HL-60/S4 (cell line): ENCODE data around the gene ARL11.
"Not testable (repeated sequence)": the region's sequence is repeated elsewhere in the genome, so short reads cannot be mapped to it uniquely, and the experiment has no call there.

Experiments
- in situ Hi-C: fragments of 300-500 bp; cut with MboI; formaldehyde crosslinking; loops from 2 replicates; pipeline ENCODE4 v1.14.3; 2022; ENCODE audit warnings: low sequenced_read_pairs

Gene ARL11

DNA sequence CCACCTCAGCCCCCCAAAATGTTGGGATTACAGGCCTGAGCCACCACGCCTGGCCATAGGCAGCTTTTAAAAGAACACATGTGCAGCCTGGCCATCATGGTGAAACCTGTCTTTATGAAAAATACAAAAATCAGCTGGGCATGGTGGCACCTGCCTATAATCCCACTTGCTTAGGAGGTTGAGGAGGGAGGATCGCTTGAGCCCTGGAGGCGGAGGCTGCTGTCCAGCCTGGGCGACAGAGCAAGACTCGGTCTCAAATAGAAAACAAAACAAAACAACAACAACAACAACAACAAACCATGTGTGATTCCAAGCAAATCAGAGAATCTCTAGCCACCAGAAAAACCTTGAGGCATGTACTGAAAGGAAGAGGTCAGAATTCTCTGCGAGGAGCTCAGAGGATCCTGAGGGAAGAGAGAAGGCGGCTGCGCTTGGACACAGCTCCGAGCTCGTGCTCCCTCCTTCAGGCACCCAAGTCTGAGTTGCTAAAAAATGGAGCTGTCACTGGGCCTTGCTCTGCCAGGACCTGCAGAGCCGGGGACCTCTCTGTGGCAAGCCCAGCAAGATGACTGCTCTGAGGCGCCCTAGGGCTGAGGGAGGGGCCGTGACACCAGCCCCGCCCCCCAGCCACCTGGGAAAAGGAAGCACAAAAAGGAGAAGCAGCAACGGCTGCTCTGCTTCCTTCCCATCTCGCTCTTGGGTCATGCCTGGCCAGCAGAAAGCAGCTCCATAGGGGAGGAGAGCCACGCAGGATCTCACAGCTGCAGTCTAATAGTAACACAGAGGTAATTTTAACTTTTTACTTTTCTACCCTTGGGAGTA is at the start of gene ARL11:
Gene ARL11 (plus strand): TSS at position 677 of the 822 bp plus-strand sequence. CDS start 1,941 bp downstream, outside the sequence.
- in situ Hi-C loops = no loop called here

DNA sequence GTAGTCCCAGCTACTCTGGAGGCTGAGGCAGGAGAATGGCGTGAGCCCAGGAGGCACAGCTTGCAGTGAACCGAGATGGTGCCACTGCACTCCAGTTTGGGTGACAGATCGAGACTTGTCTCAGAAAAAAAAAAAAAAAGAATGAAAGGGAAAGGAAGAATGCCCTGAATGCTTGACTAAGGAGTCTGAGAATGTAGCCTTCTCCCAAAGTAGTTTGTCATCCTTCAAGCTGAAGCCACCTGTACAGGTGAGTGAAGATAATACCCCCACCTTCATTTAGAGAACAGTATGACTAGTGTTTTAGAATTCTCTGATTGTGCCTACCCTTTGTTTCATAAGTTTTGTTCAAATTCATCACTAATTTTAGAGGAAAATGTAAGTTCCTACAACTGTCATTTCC is 48.8 kb upstream of the ARL11 start:
- in situ Hi-C loops = no loop called here

DNA sequence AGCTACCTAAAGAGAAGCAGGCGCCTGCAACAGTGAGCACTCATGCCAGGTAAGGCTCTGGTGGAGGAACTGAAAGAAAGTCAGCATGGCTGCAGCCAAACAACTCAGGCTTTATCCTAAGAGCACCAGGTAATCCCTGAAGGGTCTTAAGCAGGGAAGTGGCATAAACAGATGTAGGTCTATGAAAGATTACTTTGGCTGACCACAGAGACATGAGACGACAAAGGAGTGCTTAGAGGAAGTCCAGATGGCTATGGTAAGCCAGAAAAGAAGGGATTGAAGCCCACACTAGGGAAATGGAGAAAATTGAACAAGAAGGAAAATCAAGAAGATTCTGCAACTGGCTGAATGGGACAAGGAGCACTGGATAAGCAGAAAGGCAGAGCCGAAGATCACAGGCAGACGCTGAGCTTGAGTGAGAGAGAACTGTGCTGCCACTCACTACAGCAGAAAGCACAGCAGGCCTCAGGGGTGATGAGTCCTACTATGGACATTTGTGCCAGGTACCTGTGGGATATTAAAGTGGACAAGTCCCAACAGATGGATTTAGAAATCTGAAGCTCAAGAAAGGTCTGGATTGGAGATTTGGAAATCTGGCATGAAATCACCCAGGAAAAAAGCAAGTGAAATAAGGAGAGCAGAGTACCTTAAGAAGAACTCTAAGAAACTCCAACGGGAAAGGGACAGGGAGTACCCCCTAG is 47.2 kb upstream of the ARL11 start:
- in situ Hi-C loops = no loop called here

DNA sequence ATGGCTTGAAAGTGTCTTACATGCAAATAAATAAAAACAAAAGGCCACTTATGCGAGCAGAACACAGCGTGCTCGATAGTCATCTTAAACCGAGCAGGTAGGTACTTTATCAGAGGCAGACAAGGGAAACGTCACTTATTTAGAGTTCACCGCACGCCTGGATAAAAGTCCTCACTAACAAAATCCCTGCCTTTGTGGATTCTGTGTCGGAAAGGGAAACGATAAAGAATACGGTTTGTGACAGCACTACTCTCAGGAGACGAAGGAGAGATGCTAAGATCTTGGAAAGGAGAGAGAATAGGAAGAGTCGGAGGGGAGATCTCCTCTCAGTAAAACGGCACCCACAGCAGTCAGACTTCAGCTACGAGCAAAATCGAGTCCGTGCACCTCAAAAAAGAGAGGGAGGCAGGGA is 43.5 kb upstream of the ARL11 start:
- in situ Hi-C loops = no loop called here

DNA sequence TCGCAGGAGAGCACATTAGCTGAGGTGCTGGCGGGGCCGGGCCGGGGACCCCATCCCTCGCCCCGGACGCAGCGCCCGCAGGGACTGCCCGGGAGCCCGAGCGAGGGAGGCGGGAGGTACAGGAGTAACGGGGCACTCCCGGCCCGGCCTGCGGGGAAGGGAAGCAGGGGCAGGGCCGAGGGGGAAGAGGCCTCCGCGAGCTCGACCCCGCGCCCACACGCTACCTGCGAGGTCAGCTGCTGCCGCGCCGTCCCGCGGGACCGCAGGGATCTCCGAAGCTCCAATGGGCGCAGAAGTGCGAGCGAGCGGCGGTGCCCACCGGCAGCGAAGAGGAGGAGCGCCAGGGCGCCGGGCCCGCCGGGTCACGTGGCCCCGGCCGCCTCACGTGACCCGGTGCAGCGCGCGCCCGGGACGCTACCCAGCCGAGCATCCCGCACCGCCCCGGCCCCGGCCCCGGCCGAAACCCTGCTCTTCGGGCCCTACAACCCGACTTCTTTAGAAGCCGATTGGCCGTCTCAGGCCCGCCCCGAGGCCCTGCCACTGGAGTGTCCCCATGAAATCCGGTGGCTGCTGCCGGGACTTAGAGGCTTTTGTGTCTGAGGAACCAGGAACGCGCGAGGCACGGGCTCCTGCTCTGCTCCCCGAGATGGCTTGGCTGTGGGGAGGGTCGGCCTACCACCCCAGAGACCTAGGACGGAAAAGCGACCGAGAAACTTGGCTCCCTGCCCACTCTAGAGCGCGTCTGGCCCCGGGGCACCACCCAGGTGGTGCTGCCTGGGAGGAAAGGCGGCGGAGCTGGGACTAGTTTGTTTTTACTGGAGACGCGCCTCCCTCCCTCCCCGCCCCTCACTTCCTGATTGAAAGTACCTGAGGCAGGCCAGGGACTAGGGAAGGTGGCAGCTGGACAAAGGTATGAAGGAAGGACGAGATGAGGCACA is 42.8 kb upstream of the ARL11 start, which contains the start of gene RCBTB1:
Gene RCBTB1 (minus strand): TSS at position 339 of the 938 bp plus-strand sequence. CDS start 18,279 bp downstream, outside the sequence.
- in situ Hi-C loops = no loop called here

DNA sequence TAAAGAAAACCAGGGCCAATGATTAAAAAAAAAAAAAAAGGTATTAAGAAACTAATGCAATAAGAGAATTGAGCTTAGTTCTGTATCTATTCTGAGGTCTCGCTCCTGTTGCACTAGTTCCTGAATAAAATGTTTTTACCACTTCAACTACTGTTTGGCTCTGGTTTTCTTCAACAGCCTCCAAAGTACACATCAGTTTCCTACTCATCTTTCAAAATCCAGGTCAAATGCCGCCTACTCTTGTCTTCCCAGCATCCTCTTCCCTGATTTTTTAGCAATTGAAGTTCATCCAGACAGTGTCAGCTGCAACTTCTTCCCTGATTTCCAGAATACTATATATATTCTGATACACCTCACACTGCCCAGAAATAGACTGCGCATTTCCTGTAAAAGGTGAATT is 41.6 kb upstream of the ARL11 start:
- in situ Hi-C loops = no loop called here

DNA sequence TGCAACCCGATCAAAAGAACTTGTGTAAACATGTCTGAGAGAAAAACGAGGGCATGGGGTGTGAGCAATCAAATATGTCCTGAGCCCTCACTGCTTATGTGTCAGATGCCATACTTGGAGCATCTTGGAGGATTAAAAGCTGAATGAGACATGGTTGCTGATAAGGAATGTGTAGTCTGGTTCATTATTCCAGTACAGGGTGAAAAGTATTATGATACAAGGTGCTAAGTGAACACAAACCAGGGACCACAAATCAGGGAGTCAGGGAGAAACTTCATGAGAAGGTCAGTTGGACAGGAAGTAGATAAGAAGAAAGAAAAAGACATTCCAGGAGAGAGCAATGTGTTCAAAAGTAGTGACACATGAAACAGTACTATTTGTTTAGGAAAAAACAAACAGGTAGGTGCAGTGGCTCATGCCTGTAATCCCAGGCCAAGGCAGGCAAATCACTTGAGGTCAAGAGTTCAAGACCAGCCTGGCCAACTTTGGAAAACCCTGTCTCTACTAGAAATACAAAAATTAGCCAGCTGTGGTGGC is 40.9 kb upstream of the ARL11 start:
- in situ Hi-C loops = no loop called here

DNA sequence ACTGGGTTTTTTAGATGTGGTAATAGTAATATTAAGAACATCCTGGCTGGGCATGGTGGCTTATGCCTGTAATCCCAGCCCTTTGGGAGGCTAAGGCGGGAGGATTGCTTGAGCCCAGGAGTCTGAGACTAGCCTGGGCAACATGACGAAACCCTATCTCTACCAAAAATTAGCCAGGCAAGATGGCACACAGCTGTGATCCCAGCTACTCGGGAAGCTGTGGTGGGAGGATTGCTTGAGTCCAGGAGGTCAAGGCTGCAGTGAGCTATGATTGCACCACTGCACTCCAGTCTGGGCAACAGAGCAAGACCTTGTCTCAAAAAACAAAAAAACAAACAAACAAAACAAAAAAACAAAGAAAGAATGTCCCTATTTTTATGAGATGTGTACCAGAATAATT is 37.6 kb upstream of the ARL11 start:
- in situ Hi-C loops = not testable (repeated sequence)

DNA sequence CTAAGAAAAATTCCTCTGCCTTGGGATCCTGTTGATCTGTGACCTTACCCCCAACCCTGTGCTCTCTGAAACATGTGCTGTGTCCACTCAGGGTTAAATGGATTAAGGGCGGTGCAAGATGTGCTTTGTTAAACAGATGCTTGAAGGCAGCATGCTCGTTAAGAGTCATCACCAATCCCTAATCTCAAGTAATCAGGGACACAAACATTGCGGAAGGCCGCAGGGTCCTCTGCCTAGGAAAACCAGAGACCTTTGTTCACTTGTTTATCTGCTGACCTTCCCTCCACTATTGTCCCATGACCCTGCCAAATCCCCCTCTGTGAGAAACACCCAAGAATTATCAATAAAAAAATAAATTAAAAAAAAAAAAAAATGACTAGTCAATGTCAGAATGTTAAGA is 34.4 kb upstream of the ARL11 start:
- in situ Hi-C loops = not testable (repeated sequence)

DNA sequence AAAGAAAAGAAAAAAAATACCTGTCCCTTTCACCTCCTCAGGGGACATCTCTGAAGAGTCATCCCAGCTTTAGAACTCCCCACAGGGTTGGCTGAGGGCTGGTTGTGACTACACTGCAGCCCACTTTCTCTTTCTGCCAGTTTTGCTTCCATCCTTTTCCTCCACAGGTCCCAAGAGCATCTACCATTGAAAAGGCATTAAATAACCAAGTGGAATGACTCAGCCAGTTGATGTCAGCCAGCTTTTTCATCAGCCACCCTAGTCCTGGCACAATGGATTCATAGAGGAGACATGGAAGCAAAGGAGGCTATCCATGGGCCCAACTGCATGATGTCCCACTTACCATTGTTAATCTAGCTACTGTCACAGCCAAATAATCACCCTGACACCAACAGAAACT is 33.7 kb upstream of the ARL11 start:
- in situ Hi-C loops = no loop called here

DNA sequence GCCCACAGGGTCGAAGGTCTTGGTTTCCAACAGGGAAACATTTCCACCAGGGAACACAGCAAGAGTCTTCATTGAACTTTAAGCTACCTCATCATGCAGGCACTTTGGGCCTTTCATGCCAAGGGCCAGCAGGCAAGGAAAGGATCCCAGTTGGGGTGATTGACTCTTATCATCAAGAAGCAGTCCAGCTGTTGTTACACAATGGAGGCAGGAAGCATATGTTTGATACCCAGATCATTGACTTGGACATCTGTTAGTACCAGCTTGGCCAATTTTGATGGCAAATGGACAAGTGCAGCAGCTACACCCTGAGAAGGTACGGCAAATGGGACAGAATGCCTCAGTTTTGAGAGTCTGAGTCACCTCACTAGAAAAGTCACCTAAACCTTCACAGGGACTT is 32.1 kb upstream of the ARL11 start:
- in situ Hi-C loops = no loop called here

DNA sequence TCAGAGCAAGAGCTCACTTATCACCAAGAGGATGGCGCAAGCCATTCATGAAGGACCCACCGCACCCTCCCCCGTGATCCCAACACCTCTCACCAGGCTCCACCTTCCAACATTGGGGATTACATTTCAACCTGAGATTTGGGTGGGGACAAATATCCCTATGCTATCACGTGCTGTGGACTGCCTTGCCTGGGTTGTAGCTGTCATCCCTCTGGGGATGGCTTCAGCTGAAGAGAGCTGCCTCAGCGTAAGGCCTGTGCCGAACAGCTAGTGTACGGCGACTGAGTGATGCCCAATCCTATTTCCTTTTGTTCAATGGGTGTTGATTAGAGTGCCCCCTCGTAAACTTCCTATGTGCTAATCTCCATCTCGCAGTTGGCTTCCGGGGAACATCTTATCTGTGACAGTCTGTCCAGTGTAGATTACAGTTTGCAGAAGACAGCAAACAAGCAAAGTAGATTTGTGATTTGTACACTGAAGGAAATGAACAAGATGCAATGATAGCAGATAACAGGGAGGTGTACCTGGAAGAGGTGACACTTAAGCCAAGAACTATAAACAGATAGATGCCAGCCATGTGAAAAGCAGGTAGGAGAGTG is 31.2 kb upstream of the ARL11 start:
- in situ Hi-C loops = no loop called here

DNA sequence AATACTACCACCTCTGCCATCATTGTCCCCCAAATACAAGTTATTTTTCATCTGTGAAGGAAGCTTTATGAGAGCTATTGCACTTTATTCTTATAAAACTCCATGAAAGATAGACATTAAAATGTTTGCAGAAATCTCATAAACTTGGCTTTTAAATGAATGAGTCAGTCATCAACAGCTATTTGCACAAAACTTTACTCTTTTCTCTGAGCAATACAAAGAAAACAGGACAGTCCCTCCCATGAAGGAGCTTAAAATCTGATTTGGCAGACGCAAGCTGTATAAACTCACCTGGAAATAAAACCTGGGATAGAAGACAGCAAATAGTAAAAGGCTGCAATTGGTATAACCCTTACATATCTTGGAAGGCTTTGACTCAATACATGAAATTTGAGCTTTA is 26.3 kb upstream of the ARL11 start:
- in situ Hi-C loops = no loop called here

DNA sequence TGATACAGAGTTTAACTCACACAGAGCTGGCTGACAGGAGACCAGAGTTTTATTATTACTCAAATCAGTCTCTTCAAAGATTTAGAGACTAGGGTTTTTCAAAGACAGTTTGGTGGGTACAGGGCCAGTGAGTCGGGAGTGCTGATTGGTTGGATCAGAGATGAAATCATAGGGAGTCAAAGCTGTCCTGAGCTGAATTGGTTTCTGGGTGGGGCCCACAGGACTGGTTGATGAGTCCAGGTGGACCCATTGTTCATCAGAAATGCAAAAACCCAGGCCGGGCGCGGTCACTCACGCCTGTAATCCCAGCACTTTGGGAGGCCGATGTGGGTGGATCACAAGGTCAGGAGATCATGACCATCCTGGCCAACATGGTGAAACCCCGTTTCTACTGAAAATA is 25.7 kb upstream of the ARL11 start:
- in situ Hi-C loops = not testable (repeated sequence)

DNA sequence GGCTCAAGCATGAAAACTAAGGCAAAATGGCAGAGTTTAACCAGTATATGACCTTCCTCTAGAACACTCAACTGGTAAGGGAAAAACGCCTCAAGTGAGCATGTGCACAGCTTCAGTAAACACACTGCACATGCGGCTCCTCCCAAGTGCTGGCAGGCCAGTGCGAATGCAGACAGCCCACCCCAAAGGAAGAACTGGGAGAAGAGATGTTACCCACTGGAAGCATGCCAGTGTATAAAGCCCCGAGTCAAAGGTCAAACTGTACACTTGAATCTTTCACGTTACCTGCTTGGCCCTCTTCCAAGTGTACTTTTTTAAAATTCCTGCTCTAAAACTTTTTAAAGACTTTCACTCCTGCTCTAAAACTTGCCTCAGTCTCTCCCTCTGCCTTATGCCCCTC is 23.7 kb upstream of the ARL11 start:
- in situ Hi-C loops = no loop called here

DNA sequence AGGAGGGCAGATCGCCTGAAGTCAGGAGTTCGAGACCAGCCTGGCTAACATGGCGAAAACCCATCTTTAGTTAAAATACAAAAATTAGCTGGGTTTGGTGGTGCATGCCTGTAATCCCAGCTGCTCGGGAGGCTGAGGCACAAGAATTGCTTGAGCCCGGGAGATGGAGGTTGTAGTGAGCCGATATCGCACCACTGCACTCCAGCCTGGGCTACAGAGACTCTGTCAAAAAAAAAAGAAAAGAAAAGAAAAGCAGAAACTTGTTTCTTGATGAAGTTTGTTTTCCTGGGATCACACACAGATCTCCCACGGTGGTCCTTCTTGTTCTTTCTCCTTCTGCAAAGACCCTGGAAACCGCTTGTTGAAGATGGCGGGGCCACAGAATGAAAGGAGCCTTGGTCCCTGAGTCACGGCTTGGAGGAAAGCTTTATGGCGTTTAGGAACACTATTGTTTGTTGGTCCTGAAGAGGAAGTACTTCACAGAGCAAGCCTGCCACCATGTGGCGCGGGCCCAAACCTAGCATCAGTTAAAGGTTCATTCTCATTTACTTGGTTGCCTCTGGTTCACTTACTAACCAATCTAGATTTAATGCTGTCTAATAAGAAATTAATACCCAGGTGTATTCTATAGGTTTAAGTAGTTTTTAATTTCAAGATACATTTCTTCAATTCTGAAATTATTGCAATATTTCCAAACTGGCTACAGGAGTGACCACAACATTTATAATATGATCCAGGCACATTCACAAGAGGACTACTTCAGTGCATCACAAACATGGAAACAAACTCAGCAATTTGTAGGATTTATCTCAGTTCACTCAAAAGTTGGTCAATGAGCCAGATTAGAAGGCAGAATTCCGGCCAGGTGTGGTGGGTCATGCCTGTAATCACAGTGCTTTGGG is 21.3 kb upstream of the ARL11 start:
- in situ Hi-C loops = loop anchor here (5.0 kb wide), 1 partner anchor 305 kb away; no protein-coding TSS in a partner anchor

DNA sequence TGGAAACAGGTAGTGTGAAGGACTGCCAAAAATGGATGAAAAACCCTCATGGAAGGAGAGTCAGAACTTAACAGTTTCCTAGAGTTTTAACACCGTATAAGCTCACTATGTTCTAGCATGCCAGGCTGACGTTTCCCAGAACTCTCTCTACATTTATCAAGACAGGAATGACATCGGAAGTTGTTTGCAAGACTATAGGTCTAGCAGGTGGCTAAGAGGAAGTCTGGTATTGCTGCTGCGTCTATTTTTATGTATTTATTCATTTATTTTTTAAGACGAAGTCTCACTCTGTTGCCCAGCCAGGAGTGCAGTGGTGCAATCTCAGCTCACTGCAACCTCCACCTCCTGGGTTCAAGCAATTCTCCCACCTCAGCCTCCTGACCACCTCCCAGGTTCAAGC is 20.5 kb upstream of the ARL11 start:
- in situ Hi-C loops = loop anchor here (5.0 kb wide), 1 partner anchor 305 kb away; no protein-coding TSS in a partner anchor

DNA sequence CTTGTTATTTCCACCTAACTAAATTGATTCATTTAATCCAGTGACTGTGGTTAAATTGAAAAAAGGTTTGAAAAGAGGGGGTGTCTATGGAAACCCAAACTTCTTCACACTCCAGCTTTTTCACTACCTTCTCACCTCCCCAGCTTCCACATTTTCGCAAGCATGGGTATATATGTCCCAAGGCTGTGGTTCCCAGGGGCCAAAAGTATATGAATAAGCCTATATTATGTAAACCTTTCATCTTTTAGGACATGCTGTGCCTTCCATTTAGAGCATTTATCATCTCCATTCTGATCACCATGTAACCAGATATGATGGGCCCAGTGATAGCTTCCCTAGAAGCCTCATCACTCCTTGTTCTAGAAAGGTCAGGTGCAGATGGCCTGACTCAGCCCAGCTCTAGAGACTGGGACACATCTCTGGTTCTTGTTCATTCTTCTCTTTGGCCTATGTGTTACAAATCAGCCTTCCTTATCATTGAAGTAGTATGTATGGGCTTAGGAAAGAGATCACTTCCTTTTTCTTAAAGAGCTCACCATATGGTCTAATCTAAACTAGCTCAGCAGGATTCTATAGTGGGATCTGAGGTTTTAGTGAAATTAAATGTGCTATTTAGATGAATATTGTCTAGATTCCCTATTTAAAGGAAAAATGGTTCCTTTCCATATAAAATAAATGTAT is 19.5 kb upstream of the ARL11 start:
- in situ Hi-C loops = loop anchor here (5.0 kb wide), 1 partner anchor 306 kb away; no protein-coding TSS in a partner anchor

DNA sequence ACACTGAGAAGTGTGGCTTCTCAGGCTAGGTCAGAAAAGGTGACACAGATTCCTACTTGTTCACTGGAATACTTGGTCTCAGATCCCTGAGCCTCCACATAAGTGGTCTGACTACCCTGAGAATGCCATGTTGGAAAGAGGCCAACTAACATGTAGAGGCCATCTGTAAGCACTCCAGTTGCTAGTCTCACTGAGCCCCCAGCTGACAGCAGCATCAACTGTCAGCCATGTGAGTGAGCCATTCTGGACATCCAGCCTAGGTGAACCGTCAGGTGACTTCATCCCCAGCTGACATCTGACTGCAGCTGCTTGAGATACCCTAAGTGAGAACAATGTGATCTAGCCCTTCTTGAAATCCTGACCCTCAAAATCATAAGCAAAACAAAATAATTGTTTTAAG is 18.1 kb upstream of the ARL11 start:
- in situ Hi-C loops = no loop called here
